Measurements from ENCODE around the gene SLC35A3.

Gene SLC35A3

DNA sequence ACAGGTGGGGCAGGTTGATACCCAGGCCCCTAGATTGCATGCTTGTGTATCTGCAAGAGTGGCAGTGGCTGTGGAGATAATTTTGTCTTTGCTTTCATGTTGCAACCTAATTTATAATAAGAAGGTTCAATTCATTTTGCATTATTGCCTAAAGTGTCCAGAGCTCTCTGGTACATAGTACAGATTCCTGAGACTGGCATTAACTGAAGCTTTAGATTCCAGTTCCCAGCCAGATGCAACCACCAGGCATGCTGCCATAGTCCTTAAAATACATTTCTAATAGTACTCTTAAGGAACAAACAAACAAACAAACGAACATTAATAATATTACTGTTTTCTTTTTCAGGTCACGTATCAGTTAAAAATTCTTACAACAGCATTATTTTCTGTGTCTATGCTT lies 36.9 kb downstream of the SLC35A3 start:
- Histone ChIP-seq H3K36me3 (ENCODE audit: control insufficient read depth, insufficient read depth, low read length) (no peaks in the 10 kb centered on the region), H3K9ac (ENCODE audit: low read depth, low read length) (no peak overlapping the region), H3K4me3 (ENCODE audit: low read depth, low read length) (no peak overlapping the region), H3K9me3 (ENCODE audit: control insufficient read depth, insufficient read depth, low read length) (no peaks in the 10 kb centered on the region), H3K4me1 (ENCODE audit: control insufficient read depth, insufficient read depth, low read length) (no peaks in the 10 kb centered on the region), H3K27me3 (ENCODE audit: control insufficient read depth, insufficient read depth, low read length) (no peaks in the 10 kb centered on the region)

DNA sequence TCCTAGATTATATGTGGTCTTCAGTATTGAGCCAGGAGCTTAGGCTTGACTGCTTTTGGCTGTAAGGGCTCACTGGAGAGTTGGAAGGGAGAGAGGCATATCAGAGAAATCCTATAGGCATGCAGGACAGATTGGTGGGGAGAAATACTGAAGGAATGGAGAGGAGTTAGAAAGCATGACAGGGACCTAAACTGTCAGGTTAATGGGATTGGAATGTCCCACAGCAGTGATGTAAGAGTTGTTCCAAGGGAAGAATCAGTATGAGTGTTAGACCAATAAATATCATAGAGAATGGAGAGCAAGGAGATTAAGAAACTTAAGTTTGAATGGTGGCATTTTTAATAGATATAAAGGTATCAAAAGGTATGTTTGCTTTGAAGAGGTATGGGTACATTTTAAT lies 39.7 kb downstream of the SLC35A3 start:
- no peaks in the 10 kb centered on the region for H3K9me3 ChIP-seq (ENCODE audit: control insufficient read depth, insufficient read depth, low read length)
- no peak overlapping the region for H3K4me3 ChIP-seq (ENCODE audit: low read depth, low read length)
- no peaks in the 10 kb centered on the region for H3K27me3 ChIP-seq (ENCODE audit: control insufficient read depth, insufficient read depth, low read length)
- no peak overlapping the region for H3K9ac ChIP-seq (ENCODE audit: low read depth, low read length)
- H3K4me1 ChIP-seq (ENCODE audit: control insufficient read depth, insufficient read depth, low read length) = no peaks in the 10 kb centered on the region
- no peaks in the 10 kb centered on the region for H3K36me3 ChIP-seq (ENCODE audit: control insufficient read depth, insufficient read depth, low read length)

DNA sequence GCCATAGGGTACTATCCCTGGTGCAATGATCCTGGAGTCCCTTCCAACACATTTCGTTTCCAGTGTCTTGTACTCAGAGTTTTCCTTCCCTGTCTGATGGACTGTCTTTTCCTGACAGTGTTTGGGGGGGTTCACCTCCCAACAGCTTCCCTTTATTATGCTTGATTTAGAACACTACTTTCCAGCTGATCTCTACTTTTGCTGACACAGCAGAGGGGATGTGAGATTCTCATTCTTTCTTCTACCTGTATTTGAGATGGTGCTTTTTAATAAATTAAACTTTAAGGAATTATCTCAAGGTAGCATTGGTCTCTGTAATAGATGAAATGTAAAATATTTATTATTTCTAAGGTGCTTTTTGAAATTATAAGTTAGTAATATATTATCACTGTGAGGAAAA lies 41.0 kb downstream of the SLC35A3 start:
- Histone ChIP-seq H3K36me3 (ENCODE audit: control insufficient read depth, insufficient read depth, low read length) (no peaks in the 10 kb centered on the region), H3K9me3 (ENCODE audit: control insufficient read depth, insufficient read depth, low read length) (no peaks in the 10 kb centered on the region), H3K27me3 (ENCODE audit: control insufficient read depth, insufficient read depth, low read length) (no peaks in the 10 kb centered on the region), H3K9ac (ENCODE audit: low read depth, low read length) (no peak overlapping the region), H3K4me3 (ENCODE audit: low read depth, low read length) (no peak overlapping the region), H3K4me1 (ENCODE audit: control insufficient read depth, insufficient read depth, low read length) (no peaks in the 10 kb centered on the region)

DNA sequence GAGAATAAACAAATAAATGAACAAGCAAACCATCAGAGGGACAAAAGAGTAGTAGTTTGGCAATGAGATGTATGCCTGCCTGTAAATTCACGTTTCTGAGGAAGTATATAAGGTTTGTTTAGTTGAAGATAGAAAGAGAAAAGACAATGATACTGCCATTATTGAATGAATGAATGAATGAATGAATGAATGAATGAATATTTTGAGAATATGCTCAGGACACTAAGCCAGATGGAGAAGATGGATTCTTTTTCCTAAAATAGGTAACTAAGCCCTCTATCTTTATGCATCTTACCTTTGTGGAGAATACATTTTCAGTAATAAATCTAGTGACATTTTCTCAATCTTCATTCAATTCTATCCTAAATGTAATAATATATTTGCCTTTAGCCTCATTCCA lies 49.4 kb downstream of the SLC35A3 start:
- Histone ChIP-seq H3K36me3 (ENCODE audit: control insufficient read depth, insufficient read depth, low read length) (no peaks in the 10 kb centered on the region), H3K4me1 (ENCODE audit: control insufficient read depth, insufficient read depth, low read length) (no peaks in the 10 kb centered on the region)

DNA sequence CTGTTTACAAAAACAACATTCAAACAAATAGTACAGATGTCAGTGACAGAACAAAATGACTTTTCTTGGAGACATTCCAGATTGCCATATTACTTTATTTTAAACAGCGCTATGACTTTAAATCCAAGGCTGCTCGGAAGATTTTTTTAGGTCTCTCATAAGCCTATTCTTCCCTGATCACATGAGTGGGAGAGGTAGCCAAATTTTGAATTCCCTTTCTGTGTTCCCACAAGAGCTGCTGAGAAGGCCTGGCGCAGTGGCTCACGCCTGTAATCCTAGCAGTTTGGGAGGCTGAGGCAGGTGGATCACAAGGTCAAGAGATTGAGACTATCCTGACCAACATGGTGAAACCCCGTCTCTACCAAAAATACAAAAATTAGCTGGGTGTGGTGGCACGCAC lies 53.7 kb downstream of the SLC35A3 start:
- Histone ChIP-seq H3K4me1 (ENCODE audit: control insufficient read depth, insufficient read depth, low read length) (no peaks in the 10 kb centered on the region), H3K27me3 (ENCODE audit: control insufficient read depth, insufficient read depth, low read length) (no peaks in the 10 kb centered on the region), H3K9me3 (ENCODE audit: control insufficient read depth, insufficient read depth, low read length) (no peaks in the 10 kb centered on the region), H3K36me3 (ENCODE audit: control insufficient read depth, insufficient read depth, low read length) (no peaks in the 10 kb centered on the region), H3K9ac (ENCODE audit: low read depth, low read length) (no peak overlapping the region), H3K4me3 (ENCODE audit: low read depth, low read length) (no peak overlapping the region)

More for the DNA sequence above, 49.4 kb downstream of the SLC35A3 start:
- H3K4me3 ChIP-seq (ENCODE audit: low read depth, low read length) = no peak overlapping the region
- H3K9ac ChIP-seq (ENCODE audit: low read depth, low read length) = no peak overlapping the region
- no peaks in the 10 kb centered on the region for H3K9me3 ChIP-seq (ENCODE audit: control insufficient read depth, insufficient read depth, low read length)
- H3K27me3 ChIP-seq (ENCODE audit: control insufficient read depth, insufficient read depth, low read length) = no peaks in the 10 kb centered on the region

DNA sequence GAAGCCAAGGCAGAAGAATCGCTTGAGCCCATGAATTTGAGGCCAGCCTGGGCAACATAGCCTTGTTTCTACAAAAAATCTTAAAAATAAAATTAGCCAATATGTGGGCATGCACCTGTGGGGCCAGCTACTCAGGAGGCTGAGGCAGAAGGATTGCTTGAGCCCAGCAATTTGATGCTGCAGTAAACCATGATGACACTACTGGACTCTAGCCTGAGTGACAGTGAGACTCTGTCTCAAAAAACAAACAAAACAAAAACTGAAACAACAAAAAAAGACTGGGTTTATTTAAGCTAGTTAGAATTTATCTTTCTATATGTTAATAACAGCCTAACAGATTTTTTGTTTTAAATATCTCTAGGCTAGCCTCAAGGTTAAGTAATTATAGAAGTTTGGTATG lies 57.4 kb downstream of the SLC35A3 start:
- Histone ChIP-seq H3K27me3 (ENCODE audit: control insufficient read depth, insufficient read depth, low read length) (no peaks in the 10 kb centered on the region), H3K4me3 (ENCODE audit: low read depth, low read length) (no peak overlapping the region), H3K4me1 (ENCODE audit: control insufficient read depth, insufficient read depth, low read length) (no peaks in the 10 kb centered on the region), H3K36me3 (ENCODE audit: control insufficient read depth, insufficient read depth, low read length) (no peaks in the 10 kb centered on the region), H3K9me3 (ENCODE audit: control insufficient read depth, insufficient read depth, low read length) (no peaks in the 10 kb centered on the region), H3K9ac (ENCODE audit: low read depth, low read length) (no peak overlapping the region)

DNA sequence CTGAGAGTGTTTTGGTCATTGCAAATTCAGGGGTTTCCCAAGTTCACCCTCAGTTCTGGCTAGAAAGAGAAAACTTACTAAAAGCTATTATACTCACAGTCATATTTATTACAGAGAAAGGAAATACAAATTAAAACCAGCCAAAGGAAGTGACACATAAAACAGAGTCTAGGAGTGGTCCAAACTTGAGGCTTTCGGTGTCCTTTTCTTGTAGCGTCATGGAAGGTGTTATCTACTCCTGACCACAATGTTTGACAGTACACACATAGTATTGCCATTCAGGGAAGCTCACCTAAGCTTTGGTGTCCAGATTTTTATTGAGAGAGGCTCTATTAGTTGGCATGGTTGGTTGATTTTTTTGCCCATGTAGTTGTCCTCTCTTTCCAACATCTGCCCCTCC lies 59.0 kb downstream of the SLC35A3 start:
- no peaks in the 10 kb centered on the region for H3K4me1 ChIP-seq (ENCODE audit: control insufficient read depth, insufficient read depth, low read length)
- no peak overlapping the region for H3K4me3 ChIP-seq (ENCODE audit: low read depth, low read length)
- H3K9me3 ChIP-seq (ENCODE audit: control insufficient read depth, insufficient read depth, low read length) = no peaks in the 10 kb centered on the region
- H3K36me3 ChIP-seq (ENCODE audit: control insufficient read depth, insufficient read depth, low read length) = no peaks in the 10 kb centered on the region
- H3K9ac ChIP-seq (ENCODE audit: low read depth, low read length) = no peak overlapping the region
- H3K27me3 ChIP-seq (ENCODE audit: control insufficient read depth, insufficient read depth, low read length) = no peaks in the 10 kb centered on the region

DNA sequence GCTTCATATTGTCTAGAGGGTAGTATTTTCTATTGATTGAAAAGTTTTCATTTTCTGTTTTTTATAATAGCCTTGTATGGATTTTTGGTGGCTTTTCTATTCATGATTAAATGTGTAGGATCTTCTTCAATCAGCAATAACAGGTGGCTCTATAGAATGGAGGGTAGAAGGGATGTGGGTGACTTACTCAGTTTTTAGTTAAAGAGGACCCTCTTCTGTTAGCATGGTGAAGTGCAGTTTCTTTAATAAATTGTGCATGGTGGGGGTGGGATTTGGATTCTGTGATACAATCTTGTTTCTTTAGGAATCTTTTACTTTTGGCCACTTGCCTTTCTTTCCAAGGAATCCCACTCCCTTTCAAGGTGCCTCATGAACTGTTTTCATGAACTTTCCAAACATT lies 64.7 kb downstream of the SLC35A3 start:
- H3K27me3 ChIP-seq (ENCODE audit: control insufficient read depth, insufficient read depth, low read length) = no peaks in the 10 kb centered on the region
- no peak overlapping the region for H3K9ac ChIP-seq (ENCODE audit: low read depth, low read length)
- H3K36me3 ChIP-seq (ENCODE audit: control insufficient read depth, insufficient read depth, low read length) = no peaks in the 10 kb centered on the region
- no peaks in the 10 kb centered on the region for H3K4me1 ChIP-seq (ENCODE audit: control insufficient read depth, insufficient read depth, low read length)
- H3K4me3 ChIP-seq (ENCODE audit: low read depth, low read length) = no peak overlapping the region
- H3K9me3 ChIP-seq (ENCODE audit: control insufficient read depth, insufficient read depth, low read length) = no peaks in the 10 kb centered on the region

DNA sequence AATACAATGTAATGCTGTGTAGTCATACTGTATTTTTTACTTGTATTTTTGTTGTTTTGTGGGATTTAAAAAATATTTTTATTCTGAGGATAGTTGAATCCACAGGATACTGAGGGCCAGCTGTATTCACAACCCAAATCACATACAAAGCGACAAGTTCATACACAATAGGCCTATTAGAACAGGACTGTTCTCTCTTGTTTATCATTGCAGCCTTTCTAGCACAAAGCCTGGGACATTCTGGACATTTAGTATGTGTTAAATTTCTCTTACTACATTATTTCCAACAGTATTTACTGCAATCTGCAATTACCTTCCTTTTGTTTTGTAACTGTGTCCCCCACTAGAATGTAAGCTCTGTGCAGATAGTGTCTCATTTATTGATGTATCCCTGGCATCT lies 65.4 kb downstream of the SLC35A3 start:
- H3K9me3 ChIP-seq (ENCODE audit: control insufficient read depth, insufficient read depth, low read length) = no peaks in the 10 kb centered on the region
- H3K27me3 ChIP-seq (ENCODE audit: control insufficient read depth, insufficient read depth, low read length) = no peaks in the 10 kb centered on the region
- no peaks in the 10 kb centered on the region for H3K4me1 ChIP-seq (ENCODE audit: control insufficient read depth, insufficient read depth, low read length)
- no peak overlapping the region for H3K9ac ChIP-seq (ENCODE audit: low read depth, low read length)
- H3K36me3 ChIP-seq (ENCODE audit: control insufficient read depth, insufficient read depth, low read length) = no peaks in the 10 kb centered on the region
- H3K4me3 ChIP-seq (ENCODE audit: low read depth, low read length) = no peak overlapping the region

DNA sequence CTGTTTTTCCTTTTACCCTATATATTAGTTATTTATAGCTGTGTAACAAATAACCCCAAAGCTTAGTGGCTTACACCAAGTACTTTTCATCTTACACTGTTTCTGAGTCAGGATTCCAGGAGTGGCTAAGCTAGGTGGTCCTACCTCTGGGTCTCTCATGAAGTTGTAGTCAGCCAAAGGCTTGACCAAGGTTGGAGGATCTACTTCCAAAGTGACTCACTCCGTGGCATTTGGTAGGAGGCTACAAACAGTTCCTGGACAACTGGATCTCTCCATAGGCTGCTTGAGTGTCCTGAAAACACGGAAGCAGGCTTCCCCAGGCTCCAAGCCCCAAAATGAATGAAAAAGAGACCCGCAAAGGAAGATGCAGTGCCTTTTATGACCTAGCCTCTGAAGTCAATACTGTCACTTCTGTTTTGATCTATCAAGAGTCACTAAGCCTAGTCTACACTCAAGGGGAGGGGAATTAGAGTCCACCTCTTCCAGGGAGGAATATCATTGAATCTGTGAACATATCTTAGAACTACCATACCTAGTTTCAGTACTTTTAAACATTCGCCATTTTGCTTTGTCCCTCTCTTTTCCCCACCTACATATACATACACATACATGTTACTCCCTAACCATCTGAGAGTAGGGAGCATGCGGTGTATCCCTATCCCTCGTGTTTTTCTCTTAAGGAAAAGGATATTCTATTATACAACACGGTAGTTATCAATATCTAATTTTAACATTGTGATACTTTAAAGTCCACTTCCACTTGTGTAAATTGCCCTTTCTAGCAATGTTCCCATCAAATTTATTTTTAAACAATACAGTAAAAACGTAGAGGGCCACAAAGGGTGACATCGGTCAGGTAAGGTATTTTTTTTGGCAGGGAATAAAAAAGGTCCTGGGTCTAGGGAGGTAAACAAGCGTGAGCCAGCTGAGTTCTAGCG lies 67.2 kb downstream of the SLC35A3 start:
- H3K9ac ChIP-seq (ENCODE audit: low read depth, low read length) = peak overlapping the region; percentile 90
- H3K4me3 ChIP-seq (ENCODE audit: low read depth, low read length) = peak overlapping the region; percentile 68
- H3K36me3 ChIP-seq (ENCODE audit: control insufficient read depth, insufficient read depth, low read length) = no peaks in the 10 kb centered on the region
- no peaks in the 10 kb centered on the region for H3K27me3 ChIP-seq (ENCODE audit: control insufficient read depth, insufficient read depth, low read length)
- no peaks in the 10 kb centered on the region for H3K9me3 ChIP-seq (ENCODE audit: control insufficient read depth, insufficient read depth, low read length)
- H3K4me1 ChIP-seq (ENCODE audit: control insufficient read depth, insufficient read depth, low read length) = no peaks in the 10 kb centered on the region

DNA sequence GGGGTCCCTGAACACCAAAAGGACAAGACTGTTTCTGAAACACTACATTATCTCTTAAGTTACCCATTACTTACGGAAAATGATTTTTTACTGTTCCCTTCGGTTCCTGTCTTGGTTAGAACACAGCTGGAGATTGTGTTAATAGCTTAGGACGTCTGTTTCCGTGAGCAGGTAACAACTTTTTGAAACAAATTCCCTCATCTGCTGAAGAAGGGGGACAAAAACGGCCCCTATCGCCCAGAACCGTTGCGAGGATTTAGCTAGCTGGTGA lies 67.8 kb downstream of the SLC35A3 start:
- Histone ChIP-seq H3K9me3 (ENCODE audit: control insufficient read depth, insufficient read depth, low read length) (no peaks in the 10 kb centered on the region), H3K27me3 (ENCODE audit: control insufficient read depth, insufficient read depth, low read length) (no peaks in the 10 kb centered on the region), H3K36me3 (ENCODE audit: control insufficient read depth, insufficient read depth, low read length) (no peaks in the 10 kb centered on the region), H3K9ac (ENCODE audit: low read depth, low read length) (peak overlapping the region; percentile 90), H3K4me1 (ENCODE audit: control insufficient read depth, insufficient read depth, low read length) (no peaks in the 10 kb centered on the region), H3K4me3 (ENCODE audit: low read depth, low read length) (peak overlapping the region; percentile 68)

DNA sequence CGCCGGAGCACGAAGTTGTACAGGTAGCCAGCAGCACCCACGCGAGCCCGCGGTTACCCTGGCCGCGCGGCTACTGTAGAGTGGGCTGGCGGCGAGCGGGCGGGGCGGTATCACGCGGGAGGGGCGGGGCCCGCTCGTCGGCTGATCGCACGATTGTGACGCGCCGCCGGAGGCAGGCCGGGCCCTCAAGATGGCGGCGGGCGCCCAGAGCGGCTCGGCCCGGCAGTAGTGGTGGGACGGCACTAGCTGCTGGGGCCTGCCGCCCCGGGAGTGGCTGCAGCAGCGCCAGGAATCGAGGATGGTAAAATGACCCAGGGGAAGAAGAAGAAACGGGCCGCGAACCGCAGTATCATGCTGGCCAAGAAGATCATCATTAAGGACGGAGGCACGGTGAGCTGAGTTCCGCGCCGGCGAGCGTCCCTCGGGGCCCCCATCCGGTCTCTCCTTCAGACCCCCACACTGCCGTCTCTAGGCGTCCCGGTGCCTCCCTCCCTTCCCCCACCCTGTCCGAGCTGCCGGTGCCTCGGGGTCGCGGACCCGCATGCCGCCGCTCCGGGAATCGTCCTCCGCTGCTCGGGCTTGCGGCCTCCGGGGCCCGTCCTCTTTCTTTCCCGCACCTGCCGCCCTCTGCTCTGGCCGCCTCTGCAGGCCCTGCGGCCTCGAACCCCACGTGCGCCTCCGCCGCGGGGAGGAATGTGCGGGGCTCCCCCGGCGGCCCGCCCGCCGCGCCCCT lies 68.3 kb downstream of the SLC35A3 start:
- no peaks in the 10 kb centered on the region for H3K36me3 ChIP-seq (ENCODE audit: control insufficient read depth, insufficient read depth, low read length)
- no peaks in the 10 kb centered on the region for H3K9me3 ChIP-seq (ENCODE audit: control insufficient read depth, insufficient read depth, low read length)
- peak overlapping the region; percentile 68 for H3K4me3 ChIP-seq (ENCODE audit: low read depth, low read length)
- no peaks in the 10 kb centered on the region for H3K4me1 ChIP-seq (ENCODE audit: control insufficient read depth, insufficient read depth, low read length)
- no peaks in the 10 kb centered on the region for H3K27me3 ChIP-seq (ENCODE audit: control insufficient read depth, insufficient read depth, low read length)
- H3K9ac ChIP-seq (ENCODE audit: low read depth, low read length) = peak overlapping the region; percentile 90
